ENCODE measurements around the gene IDI1.
"Not testable (repeated sequence)": the region's sequence is repeated elsewhere in the genome, so short reads cannot be mapped to it uniquely, and the experiment has no call there.

The IDI1 gene

DNA sequence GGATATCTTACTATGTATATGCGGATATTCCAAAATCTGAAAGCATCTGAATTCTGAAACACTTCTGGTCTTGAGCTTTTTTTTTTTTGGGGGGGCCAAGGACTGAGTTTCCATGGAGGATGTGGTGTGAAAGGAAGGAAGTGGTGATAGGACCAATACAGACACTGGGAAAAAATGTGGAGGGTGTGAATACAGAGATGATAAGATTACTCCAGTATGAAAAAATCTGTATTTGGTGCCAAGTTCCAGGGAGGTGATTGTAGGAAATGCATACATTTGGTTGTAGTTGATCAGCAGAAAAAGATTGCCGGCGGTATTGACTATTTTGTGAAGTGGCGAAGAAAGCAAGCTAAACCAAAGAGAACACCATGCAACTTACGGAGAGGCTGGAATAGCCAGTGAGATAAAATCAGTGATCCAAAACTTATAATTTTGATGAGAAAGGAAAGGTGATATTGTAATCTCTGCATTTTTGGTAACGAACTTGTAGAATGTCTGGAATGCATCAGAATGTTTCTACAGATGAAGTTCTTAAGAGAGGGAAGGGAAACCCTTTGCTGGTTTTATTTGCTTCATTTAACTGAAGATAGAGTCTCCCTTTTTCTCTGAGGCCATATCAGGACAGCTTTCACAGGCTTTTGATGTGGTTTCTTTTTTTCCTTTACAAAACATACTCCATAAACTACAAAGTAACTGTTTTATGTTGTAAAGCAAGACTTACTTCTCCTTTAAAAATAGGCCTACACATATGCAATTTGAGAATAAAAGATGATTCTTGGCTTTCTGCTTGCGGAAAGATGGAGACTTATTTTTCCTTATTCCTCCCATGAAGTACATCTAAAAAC, 13.2 kb upstream of the IDI1 start:
- DNase-seq = peak; percentile 77

DNA sequence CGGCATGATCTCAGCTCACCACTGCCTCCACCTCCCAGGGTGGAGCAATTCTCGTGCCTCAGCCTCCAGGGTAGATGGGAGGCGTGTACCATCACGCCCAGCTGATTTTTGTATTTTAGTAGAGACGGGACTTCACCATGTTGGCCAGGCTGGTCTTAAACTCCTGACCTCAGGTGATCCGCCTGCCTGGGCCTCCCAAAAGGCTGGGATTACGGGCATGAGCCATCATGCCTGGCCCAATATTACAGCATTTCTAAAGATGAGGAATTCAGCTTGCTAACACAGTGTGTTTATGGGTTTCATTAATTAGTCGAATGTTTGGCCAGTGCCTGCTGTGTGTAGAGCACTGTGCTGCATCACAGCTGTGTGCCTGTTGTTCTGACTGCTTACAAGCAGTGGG, 11.0 kb upstream of the IDI1 start:
- DNase-seq = no peak

DNA sequence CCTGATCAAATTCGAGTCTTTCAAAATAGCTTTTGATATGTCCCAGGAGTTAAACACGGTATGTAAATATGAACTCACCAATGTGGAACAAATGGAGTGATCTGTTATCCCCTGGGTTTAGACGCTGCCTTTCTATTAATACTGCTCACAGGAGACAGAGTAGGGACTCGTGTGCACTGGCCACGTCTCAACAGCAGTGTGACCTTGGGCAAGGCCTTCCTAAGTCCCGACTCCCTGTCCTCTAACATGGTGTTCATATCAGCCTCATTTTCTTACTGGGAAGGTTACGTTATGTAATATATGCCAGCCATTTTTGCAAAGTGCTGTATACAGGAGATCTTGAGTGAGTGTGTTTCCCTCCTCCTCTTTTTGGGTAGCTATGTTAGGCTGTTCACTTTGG, 9.1 kb upstream of the IDI1 start:
- no peak for DNase-seq

DNA sequence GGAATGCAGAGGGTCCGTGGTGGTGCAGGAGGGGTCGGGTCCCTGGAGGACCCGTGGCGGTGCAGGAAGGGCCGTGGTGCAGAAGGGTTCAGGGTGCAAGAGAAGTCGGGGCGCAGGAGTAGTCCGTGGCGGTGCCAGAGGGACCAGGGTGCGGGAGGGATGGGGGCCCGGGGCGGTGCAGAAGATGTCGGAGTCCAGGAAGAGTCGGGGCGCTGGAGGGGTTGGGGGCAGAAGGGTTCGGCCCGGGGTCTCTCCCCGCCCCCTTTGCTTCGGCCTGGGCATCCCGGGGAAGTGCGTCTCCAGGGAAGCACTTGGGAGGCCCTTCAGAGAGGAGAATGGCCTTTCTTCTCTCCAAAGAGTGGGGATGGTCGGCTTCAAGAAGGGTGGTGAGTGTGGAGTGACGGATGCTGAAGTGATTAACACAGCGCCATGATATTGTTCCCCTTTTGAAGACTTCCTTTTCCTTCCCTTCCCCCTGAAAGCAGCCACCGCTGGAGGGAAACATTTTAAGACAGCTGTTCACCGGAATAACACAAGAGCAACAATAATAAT, 8.3 kb upstream of the IDI1 start:
- peak; percentile 33 for DNase-seq

DNA sequence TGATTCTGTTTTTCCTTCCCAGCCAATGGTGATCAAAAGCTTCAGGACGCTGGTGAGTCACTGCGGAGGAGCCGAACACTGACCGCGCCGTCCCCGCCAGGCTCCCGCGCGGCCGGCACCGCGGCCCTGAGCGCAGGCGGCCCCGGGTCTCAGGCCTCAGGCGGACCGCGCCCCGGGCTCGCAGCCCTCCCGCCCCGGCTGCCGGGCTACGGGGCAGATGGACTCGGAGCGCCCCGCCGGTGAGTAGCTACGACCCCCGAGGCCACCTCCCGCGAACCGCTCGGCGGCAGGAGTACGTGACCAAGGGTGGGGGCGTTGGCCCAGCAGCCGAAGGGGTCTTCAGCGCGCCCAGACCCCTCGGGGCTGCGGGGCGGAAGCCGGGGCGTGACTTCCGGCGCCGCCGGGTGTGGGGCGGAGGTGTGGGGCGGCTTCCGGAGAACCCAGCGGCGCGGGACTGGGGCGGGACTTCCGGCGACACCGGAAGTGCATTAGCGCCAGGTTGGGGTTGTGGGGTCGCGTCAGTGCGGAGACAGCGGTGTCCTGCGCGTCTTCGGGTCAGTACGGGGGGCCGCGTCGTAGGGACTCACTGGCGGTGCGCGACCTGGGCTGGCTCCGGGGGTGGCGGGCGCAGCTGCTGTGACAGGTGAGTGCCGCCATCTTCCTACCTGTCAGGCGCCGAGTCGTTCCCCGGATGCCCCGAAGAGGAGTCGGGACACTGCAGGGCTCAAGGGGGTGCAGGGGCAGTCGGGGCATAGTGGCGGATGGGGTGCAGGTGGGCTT, 7.6 kb upstream of the IDI1 start, which contains the start of gene WDR37:
WDR37 (plus strand) TSS at position 60 of the 780 bp plus-strand sequence. CDS start 15,771 bp downstream, outside the sequence.
- peak; percentile 85 for DNase-seq

DNA sequence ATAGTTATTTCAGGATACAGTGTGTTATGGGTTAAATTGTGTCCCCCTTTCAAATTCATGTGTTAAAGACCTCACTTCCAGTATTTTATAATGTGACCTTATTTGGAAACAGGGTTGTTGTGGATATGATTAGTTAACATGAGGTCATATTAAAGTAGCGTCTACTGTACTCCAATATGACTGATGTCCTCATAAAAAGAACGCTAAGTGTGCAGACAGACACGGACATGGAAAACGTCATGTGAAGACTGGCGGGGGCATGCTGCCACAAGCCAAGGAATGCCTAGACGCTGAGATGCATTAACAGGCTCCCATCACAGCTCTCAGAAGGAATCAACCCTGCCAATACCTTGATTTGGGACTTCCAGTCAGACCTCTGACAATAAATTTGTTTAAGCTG, 5.8 kb upstream of the IDI1 start:
- DNase-seq = peak; percentile 11

DNA sequence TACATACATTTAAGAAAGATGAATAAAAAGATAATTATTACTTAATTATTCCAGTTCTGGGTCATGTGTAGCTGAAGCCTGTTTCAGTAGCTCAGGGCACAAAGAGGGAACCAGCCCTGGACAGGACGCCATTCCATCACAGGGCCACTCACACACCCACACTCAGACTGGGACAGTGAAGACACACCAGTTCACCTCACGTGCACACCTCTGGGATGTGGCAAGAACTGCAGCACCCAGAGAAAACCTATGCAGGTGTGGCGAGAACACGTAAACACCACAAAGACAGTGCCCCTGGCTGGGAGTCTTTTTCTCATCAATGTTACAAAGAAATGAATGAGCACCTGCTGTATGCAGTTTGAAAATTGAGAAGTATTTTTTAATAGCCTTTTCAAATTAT, 1.6 kb upstream of the IDI1 start:
- DNase-seq = no peak

DNA sequence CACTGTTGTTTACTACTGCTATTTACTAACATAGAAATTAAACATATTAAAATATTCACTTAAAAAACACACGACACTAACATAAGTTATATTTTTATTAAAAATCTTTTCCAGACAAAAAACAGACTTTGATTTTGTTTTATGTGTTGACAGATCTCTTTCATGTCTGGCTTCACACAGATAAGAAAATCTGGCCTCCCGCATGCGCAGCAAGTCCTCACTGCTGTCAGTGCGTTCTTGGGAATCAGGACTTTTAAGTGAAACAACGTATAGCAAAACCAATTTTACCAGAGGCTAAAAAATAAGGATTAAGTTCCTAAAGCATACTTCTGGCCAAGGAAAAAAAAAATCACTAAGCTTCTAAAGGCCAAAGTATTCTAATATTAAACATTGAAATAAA, 1.2 kb upstream of the IDI1 start:
- DNase-seq = no peak

DNA sequence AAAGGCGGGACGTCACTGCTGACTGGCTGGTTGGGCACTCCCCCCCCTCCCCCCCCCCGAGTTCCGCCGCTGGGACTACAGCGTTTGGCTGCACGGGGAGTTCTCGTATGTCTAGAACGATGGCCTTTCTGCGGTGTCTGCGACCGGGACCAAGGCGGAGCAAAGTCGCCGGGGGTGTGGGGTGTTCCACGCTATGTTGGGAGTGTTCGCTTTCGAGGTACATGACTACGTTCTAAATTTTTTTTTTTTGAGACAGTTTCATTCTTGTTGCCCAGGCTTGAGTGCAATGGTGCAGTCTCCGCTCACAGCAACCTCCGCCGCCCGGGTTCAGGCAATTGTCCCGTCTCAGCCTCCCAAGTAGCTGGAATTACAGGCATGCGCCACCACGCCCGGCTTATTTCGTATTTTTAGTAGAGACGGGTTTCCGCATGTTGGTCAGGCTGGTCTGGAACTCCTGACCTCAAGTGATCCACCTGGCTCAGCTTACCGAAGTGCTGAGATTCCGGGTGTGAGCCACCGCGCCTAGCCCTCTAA, 573 bp upstream of the IDI1 start:
- no peak for DNase-seq

DNA sequence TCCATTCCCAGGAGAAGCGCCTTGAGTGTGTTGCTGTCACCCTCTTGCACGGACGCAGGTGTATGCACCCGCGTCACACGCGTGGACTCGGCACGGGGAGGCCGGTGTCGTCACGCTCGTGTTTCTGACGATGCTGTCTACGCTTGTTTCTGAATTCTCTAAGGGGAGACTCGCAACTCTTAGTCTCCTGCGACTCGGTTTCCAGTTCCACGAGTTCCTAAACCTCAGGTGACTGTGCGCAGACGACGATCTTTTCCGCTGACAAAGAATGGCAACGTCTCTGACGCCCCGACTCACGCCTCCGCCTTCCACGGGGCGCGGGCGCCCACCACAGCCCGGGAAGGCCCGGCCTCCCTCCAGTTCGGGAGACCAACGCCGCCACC, 579 bp downstream of the IDI1 start:
- no peak for DNase-seq

DNA sequence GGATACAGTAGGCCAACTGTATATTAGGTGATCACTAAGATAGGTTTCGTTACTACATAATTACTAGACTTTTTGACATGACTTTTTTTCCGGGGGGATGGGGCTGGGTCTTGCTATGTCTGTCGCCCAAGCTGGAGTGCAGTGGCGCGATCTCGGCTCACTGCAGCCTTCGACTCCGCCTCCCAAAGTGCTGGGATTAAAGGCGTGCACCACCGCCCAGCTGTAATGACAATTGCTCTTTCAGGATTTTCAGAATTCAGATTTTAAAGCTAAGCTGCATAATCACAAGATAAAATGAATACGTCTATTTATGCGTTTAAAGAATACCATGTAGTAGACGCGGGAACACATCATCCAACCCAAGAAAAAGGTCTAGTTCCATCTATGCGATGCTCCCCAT, 982 bp downstream of the IDI1 start:
- peak; percentile 15 for DNase-seq

DNA sequence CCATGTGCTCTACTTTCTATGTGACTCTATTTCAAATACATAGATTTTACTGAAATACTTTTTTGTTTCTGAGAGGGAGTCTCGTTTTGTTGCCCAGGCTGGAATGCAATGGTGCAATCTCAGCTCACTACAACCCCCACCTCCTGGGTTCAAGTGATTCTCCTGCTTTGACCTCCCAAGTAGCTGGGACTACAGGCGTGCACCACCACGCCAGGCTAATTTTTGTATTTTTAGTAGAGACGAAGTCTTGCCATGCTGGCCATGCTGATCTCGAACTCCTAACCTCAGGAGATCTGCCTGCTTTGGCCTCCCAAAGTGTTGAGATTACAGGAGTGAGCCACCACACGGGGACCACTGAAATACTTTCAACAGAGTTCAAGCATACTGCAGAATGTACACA, 3.5 kb downstream of the IDI1 start:
- DNase-seq = no peak

DNA sequence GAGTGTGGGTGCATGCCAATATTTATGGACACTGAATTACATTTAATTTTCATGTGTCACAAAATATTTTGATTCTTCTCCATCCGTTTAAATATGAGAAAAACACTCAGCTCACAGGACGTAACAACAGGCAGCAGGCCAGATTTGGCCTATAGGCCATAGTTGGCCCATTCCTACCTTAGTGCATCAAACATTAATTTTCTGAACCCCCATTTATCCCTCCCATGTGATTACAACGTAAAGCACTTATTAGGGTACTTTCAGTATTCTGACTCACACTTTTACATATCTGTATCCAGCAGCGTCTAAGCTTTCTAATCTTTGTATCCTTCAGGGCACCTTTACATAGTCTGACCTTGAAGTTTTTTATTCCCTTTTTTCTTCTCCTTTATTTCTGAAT, 4.0 kb downstream of the IDI1 start:
- no peak for DNase-seq

DNA sequence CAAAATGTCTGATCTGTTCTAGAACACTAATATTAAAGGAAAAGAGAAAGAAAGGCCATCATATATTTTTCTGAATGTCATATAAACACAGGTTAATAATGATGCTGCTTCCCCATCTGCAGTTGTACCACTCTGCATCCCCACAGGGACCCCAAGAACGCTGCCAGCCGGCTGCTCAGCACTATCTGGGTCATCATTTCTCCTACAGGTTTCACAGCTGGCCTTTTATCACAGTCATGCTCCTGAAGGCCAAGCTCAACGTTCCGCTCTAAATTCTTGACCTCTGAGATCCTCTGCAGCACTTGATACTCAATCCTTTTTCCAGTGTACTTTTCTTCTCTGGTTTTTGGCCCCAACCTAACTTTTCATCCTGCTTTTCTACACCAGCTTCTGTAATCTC, 4.8 kb downstream of the IDI1 start:
- DNase-seq = no peak

DNA sequence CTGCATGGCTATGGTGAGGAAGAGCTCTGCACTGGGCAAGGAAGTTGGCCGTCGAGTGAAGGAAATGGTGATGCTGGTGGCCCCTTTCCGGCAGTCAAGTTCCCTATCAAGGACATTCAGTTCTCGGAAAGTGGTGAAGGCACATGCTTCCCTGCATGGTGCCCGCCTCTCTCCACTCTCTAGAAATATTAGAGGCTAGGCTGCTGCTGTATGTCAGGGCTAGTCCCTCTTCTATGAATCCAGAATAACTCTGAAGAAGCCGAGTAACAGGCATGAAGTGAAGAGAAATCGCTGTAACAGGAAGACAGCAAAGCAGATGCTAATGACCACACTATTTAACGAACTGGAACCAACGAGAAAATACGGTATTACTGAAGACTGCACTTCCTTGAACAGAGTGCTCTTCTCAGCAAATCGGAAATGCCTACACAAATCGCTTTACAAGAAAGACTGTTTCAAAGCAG, 5.4 kb downstream of the IDI1 start:
- no peak for DNase-seq

DNA sequence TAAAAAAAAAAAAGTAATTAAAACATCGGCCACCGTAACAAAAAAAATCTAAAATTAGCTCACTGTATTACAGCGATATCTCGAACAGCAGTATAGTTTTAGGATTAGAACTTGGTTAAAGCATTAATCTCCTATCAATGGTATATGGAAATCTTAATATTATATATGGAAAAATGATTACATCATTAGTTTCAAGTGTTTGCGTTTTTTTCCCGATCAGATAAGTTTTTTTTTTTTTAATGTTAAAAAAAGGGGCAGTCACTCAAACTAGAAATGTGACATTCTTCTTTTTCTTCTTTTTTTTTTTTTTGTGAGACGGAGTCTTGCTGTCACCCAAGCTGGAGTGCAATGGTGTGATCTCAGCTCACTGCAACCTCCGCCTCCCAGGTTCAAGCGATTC, 7.4 kb downstream of the IDI1 start:
- no peak for DNase-seq

DNA sequence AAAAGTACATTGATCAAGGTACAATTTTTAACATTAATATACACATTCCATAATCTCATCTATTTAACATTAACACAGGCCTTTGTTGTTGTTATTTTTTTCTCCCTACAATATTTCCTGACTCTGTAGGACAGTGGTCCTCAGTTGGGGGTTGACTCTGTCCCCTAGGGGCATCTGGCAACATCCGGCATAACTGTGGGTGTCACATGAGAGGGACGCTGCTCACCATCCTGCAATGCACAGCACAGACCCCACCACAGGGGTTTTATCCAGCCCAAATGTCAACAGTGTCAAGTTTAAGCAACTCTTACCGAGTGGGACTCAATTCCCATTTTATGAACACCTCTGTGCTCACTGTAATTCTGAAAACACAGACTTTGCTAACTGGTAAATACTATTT, 8.8 kb downstream of the IDI1 start:
- no peak for DNase-seq

DNA sequence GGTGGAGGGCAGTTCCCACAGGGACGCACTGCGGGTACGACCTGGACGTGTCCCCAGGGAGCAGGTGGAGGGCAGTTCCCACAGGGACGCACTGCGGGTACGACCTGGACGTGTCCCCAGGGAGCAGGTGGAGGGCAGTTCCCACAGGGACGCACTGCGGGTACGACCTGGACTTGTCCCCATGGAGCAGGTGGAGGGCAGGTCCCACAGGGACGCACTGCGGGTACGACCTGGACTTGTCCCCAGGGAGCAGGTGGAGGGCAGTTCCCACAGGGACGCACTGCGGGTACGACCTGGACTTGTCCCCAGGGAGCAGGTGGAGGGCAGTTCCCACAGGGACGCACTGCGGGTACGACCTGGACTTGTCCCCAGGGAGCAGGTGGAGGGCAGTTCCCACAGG, 10.2 kb downstream of the IDI1 start:
- not testable (repeated sequence) for DNase-seq

DNA sequence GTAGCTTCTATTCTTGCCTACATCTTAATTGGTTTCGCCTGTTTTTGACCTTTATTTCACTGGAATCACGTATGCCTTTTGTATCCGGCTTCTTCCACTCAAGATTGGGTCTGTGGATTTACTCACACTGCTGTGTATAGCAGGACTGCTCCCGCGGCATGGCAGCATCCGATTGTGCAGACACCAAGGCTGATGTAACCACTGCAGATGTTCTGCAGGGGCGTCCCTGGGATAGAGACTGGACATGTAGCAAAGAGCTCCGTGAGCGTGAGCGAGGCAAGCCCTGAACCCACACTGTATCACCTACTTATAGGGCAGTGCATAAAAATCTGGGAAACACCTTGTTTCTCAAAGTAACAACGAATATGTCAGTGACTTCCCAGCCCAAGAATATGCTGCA, 11.8 kb downstream of the IDI1 start:
- DNase-seq = no peak

DNA sequence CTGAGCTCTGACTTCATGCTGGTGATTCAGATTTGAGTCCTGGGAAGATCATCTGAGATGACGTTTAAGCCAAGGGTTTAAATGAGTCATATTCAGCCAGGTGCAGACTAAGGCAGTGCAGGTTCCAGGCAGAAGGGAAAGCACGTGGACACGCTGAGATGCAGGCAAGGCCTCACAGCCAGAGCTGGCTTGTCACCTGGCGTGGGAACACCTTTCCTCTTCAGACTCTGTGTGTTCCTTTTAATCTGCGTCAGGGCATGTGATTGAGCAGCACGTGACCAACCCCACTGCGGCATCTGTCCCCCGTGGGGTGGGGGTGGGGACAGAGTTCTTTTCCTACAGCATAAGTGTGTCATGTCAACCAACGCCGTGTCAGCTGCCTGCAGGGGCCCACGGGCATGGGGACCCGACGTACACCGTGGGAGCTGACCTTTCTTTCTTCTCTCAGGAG, 12.6 kb downstream of the IDI1 start:
- DNase-seq = peak; percentile 34

DNA sequence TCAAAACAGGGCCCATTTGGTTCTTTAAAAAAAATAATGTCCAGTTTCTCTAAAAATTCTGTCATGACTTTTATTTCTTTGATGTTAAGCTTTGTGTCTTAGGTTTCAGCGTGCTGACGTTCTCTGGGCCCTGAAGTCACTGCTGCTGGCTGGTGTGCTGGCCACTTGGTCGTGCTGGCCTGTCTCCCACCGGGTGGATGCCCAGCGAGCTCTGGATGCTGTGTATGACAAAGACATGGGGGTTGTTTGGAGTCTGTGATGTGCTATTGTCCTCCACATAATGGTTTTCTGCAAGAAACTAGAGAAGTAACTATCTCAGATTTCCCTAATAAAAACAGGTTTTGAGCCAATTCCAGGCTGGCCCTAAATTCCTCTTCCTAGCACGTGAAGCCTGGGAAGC, 13.7 kb downstream of the IDI1 start:
- DNase-seq = no peak

DNA sequence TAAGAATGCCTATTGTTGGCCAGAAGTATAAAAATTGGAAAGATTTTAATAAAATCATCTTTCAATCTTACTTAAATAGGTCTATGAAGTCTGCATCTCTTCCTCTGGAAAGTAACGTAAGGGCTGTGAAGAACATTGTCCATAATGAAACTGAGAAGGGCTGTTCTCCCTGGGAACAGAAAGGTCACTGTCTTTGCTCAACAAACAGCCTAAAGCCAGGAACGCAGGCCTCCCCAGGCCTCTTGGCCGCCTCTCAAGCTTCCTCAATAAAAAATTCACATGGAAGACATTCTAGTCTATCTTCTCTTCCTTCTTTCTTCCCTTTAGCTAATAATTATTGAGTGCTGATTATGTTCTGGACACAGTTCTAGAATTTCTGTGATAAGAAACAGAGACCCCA, 14.2 kb downstream of the IDI1 start:
- DNase-seq = no peak

DNA sequence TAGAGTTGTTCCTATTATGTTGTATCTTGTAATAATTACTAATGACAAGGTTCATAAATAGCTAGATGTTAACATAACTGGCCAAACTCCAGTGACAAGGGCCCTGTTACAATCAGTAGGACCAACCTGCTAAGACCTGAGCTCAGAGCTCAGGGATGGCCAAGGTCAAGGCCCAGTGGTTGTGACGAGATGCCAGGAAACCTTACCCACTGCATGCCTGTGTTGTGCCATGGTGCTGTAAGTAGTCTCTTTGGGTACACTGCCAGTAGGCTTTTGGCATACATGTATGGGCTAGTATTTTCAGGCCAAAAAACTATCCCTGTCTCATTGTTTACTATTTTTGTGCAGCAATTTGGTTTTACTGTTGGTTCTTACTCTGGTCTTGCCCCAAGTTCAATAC, 15.3 kb downstream of the IDI1 start:
- DNase-seq = no peak

DNA sequence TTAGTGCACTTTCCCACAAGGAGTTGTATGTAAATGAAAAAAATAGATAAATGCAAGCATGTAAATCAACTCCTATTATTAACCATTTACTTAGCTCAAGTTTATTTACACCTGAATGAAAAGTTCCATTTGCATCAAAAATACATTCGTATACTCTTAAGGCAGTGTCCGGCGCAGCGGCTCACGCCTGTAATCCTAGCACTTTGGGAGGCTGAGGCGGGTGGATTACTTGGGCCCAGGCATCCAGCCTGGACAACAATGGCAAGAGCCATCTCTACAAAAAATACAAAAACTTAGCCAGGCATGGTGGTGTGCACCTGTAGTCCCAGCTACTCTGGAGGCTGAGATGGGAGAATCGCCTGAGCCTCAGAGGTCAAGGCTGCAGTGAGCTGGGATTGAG, 19.1 kb downstream of the IDI1 start:
- no peak for DNase-seq
